Raji (cell line): ENCODE data around the gene OBP2B.
"Not testable (repeated sequence)": the region's sequence is repeated elsewhere in the genome, so short reads cannot be mapped to it uniquely, and the experiment has no call there.

Source experiments
- POLR2A ChIP-seq: IDR thresholded peaks from 2 replicates; pipeline ENCODE4 v1.6.1; 2011; ENCODE audit warnings: low read depth, low read length, control low read depth; ENCODE audit not compliant: insufficient read depth

The OBP2B gene

DNA sequence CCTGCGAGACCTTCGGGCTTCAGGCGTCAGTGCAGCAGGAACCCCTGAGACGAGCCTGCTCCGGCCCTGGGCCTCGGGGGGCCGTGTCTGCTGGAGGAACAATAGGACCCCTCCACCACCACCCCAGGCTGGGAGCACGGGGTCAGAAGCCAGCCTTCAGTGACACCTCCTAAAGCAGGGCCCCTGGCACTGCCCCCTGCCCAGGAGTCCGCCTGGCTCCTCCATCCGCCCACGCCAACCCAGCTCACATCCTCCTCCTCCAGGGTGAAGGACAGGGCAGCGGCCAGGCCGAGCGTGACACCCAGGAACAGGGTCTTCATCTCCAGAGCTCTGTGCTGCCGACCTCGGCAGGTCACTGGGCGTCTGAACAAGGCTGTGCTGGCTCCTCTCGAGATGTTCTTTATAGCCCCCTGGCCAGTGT lies at the start of gene OBP2B:
OBP2B (minus strand) TSS at position 371 of the 421 bp plus-strand sequence; CDS start at position 320, 51 bp downstream.
- TF ChIP-seq POLR2A = not testable (repeated sequence)

GRCh38 chr9:133258061-133259015 lies 49.3 kb upstream of the OBP2B start:
- no peak for TF ChIP-seq POLR2A

DNA sequence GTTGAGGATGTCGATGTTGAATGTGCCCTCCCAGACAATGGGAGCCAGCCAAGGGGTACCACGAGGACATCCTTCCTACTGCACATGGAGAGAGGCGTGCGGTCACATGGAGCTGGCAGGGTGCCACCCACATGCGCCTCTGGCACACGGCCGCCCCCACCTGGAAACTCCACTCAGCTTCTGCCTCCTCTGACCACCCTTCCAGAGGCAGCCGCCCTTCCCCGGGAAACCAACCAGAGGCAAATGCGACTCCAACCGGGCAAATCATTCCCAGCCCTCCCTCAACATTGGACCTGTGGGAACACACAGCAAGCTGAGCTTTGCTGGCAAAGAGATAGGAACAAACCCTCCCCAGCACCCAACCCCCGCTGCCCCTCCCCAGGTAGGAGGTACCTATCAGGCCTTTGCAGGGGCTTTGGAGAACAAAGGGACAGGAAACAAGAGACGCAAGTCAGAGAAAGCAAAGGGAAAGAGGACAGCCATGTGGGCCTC lies 48.5 kb upstream of the OBP2B start:
- no peak for TF ChIP-seq POLR2A

DNA sequence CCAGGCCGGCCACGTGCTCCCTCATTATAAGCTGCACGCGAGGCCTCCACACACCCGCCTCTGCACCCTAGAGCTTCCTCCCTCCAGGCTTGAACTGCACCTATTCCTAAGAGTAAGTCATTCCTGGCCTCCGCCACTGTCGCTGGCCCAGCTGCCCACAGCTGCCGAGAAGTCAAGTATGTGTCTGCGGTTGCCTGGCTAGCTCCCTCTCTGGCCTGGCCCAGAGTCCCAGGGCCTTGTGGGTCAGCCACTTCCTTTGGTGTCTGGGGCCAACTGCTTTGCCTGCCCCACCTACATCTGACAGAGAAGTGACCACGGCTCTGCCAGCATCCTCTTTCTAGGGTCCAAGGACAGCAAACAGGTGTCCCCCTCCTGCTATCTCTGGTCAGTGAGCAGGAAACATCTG lies 47.6 kb upstream of the OBP2B start:
- TF ChIP-seq POLR2A = no peak

DNA sequence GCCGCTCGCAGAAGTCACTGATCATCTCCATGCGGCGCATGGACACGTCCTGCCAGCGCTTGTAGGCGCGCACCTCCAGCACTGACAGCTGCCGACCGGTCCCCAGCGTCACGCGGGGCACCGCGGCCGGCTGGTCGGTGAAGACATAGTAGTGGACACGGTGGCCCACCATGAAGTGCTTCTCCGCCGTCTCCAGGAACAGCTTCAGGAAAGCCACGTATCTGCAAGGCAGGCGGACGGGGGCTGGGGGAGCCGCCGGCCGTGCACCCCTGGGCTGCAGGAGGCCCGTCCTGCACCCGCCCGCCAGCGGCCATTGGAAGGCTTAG lies 47.0 kb upstream of the OBP2B start:
- no peak for TF ChIP-seq POLR2A

- TF ChIP-seq POLR2A = no peak
Observed at GRCh38 chr9:133255371-133256135, 46.5 kb upstream of the OBP2B start.

DNA sequence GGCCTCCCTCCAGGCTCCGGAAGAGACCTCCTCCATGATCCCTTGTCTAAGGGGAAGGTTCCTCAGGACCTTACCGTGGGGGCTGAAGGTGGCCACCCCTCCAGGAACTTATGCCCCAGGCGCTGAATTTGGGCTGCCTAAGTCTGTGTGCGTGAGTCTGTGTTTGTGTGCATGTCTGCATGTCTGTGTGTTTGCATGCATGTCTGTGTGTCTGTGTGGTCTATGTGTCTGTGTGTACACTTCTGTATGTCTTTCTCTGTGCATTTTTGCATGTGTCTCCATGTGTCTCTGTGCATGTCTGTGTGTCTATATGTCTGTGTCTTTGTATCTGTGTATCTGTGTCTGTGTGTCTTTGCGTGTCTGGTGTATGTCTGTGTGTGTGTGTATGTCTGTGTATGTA lies 45.4 kb upstream of the OBP2B start:
- TF ChIP-seq POLR2A = no peak

- no peak for TF ChIP-seq POLR2A
Observed at GRCh38 chr9:133253268-133253667, 44.2 kb upstream of the OBP2B start.

DNA sequence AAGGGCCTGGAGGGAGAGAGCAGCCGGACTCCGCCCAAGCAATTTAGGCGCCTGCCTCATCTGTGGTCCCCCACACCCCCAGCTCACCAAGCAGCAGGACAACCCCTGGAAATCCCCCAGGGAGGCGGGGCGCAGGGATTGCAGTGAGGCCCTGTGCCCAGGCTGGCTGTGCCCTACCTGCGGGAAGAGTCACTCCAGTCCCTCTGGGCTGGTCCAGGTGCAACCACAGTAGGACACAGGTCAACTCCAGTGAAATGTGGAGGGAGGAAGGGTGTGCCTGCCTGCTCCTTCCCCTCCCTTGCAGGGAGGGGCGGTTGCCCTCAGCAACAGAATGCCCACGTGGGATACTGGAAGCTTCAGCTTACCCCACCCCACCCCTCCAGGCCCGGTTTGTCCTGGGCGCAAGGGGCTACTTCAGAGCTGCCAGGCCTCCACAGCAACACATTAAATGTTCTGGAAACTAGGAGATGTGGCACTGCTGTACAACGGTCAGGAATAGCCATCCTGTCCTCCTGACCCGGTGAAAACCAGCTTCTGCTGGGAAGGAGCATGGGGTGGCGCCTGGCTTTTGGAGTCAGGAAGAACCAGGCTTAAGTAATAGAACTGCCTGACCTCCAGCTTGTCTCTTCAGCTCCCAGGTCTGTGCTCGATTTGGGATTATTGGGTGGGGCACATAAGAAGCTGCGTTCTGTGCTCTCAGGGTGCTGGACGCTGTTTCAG lies 43.4 kb upstream of the OBP2B start:
- TF ChIP-seq POLR2A = no peak

GRCh38 chr9:133251773-133252172 lies 42.7 kb upstream of the OBP2B start:
- TF ChIP-seq POLR2A = no peak

- no peak for TF ChIP-seq POLR2A
Observed at GRCh38 chr9:133250741-133251170, 41.7 kb upstream of the OBP2B start.

DNA sequence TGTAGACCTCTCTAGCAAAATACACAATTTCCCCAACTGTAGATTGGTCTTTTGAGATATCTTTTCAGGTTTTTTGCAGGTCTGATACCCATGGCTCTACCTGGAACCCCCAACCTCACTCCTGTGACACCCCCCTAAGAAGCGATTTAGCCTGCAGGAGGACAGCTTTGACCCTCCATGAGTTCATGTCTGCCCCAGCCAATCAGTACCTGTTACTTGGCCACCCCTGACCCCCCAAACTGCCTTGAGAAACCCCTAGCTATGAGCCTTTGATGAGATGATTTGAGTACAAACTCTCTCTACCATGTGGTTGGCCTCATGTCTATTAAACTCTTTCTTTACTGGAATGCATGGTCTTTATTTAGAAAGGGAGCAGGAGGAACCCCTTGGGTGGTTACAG lies 40.3 kb upstream of the OBP2B start:
- TF ChIP-seq POLR2A = no peak

DNA sequence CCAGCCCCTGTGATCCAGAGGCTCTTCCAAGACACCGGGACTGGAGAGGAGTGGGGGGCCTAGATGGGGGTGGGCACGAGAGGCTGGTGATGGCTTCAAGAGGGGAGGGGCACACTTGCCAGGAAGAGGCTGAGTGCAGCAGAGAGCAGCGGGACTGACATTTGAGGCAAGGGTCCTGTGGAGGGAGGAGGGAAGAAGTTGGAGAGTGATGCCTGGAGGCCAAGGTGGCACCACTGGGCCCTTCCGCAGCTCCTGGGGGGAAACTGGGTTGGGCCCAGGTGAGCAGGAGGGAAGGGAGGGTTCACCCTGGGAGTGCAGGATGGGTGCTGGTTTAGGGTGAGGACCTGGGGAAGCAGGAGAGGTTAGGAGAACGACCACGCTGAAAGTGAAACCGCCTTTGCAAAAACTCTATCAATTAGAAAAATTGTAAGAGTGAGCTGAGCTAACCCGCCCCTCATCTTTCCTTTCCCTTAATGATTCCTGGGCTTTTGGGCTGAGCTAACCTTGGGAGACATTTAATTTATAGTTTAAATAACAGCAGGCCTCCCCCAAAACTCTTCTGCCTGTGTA lies 39.8 kb upstream of the OBP2B start:
- TF ChIP-seq POLR2A = no peak

GRCh38 chr9:133247632-133248031 lies 38.6 kb upstream of the OBP2B start:
- no peak for TF ChIP-seq POLR2A

DNA sequence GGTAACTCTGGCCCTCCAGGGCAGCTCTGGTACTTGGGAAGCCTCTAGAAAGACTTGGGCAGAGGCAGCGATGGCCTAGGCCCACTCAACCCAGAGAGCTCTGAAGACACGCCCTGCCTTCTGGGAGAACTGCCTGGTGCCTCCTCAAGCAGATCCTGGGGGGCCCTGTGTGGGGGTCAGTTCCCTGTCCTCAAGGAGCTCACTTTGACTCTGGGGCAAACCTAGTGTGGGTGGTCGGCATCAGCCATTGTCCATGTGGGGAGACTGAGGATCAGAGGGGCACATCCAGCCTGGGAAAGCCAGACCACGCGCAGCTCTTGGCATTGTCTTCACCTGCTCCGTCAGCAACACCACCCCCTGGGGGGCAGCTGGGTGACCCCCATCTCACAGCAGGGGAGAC lies 37.9 kb upstream of the OBP2B start:
- no peak for TF ChIP-seq POLR2A
